GM19372 (cell line): Measurements from ENCODE around the gene VAPA.

Experiments used
- ATAC-seq: cut with Tn5 transposase; IDR thresholded peaks from one replicate; pipeline ENCODE4 v1.9.1; 2021; ENCODE audit warnings: mild to moderate bottlenecking, low read depth, moderate library complexity; ENCODE audit not compliant: unreplicated experiment

VAPA gene

DNA sequence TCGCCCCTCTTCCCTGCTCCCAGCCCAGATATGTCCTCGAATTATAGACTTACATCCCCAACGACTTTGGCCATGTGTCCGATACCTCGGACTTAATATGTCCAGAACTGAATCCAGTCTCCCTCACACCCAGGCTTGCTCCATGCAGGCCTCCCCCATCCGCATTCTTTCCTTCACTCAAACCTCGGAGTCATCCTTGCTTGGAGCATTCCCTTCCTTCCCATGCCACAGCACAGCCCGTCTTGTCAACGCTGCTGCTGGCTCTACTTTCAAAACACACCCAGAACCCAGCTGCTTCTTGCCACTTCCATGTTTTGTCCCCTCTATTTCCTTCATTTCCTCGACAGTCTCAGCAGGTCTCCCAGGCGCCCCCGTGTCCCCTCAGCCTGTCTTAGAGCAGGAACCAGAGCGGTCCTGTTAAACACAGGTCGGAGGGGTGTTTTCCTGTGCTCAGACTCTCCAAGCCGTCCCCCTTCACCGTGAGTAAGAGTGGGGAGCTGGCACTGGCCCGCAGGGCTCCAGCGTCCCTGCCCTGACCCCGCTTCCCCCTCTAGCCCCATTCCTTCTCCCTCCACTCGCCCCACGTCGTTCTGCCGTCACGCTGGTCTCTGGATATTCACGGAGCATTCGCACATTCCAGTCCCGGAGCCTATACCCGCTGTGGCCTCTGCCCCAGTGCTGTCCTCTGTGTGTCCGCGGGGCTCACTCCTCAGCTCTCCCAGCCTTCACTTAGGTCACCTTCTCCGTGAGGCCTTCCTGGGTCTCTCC, 54.4 kb downstream of the VAPA start:
- ATAC-seq = no peak

DNA sequence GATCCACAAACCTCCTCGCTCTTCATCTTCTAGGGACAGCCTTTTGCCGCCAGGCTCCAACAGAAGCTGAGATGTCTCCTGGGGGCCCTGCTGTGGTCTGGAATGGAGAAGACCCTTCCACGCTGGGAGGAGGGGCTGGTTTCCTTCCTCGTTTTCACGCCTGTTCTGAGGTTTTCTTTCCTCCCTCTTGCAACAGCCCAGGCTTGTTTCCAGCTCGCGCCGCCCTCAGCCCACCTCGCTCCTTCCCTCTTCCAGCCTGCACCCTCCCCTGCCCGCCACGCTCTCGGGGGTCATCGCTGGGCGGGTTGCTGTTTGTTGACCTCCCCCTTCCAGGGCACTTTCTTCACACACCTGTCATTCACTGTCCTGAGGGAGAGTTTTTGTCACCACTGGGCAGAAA, 55.4 kb downstream of the VAPA start:
- no peak for ATAC-seq

DNA sequence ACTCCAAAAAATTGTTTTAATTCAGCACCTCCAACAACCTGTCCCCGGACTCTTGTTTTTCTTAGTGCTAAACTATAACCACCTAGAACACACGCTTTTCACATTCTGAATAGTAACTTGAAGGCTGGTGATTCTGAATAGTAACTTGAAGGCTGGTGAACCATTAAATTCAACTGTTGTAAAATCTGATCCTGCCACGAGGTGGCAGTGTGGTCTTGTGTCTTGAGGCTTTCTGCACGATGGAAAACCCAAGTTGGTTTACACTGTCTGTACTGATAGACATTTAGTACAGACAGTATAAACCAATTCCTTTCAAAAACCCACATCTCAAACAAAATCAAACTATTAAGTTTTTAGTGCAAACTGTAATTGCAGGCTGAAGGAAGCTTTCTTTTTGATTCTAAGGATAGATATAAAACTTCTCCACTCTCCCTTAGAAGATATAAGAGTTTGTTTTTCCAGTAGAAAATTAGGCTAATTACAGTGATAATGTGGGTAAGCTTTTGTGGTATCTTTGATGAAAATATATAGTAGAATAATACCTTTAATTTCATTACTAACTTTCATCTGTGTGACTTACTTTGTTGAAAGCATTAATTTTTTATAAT, 57.6 kb downstream of the VAPA start:
- ATAC-seq = no peak

DNA sequence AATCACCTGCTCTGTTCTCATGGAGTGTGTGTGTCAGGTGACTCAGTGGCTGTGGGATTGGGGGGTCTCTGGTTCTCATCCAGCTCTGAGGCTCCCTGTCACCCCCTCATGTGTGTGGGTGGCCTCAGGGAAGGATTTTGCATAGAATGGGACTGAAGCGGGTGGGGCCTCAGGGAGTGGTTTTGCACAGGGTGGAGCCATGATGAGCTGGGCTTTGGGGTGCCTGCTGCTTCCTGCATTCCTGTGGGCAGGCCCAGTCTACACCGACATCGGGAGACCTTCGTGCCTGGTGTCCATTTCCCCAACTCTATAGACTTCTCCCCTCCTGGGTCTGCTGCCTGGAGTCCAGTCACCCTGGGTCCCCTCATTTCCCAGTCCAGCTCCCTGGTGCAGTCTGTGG, 59.7 kb downstream of the VAPA start:
- ATAC-seq = no peak

DNA sequence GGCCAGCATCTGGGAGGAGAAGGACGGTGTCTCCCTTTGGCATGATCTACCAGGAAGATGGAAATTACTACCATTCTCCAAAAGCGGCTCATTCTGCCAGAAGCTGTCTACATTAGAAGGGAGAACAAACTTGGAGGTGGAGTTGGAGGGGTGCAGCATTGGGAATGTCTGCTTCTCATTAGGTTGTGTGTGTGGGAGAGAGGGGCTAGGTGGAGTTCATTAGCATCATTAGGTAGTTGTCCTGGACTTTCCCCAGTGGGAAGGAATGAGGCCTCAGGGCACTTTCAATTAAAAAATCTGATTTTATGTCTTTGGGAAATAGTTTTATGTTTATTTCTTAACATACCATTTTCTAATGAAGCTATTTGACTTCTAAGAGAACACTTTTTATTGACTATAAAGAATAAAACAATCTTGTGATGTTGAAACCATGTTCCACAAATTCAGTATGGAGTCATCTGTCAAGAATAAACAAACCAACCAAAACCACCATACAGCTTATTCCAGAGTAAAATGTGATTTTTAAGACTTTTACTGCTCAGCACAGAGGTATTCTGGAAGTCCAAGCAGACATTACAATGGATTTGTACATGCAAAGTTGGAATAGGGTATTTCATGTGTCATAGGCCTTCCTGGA, 60.6 kb downstream of the VAPA start:
- ATAC-seq = no peak

DNA sequence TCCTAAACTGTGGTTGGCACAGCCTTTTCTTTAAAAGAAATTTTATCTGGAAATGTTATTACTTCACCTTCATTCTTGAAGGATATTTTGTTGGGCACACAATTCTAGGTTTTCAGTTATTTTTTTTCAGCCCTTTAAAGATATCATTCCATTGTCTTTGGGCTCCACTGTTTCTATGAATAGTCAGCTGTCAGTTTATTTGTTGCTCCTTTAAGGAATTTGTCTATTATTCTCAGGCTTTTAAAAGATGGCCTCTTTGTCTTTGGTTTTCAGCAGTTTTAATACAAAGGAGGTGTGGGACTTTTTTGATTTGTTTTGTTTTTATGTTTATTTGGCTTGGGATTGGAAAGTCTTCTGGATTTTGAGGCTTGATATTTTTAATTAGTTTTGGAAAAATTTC, 61.8 kb downstream of the VAPA start:
- ATAC-seq = no peak

DNA sequence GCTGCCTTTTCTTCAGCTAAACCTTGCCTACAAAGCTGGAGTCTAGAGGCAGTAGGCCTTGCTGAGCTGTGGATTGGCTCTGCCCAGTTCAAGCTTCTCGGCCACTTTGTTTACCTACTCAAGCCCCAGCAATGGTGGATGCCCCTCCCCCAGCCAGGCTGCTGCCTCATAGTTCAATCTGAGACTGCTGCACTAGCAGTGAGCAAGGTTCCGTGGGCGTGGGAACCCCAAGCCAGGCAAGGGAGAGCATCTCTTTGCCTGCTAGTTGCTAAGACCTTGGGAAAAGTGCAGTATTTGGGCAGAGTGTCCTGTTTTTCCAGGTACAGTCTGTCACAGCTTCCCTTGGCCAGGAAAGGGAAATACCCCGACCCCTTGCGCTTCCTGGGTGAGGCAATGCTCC, 68.9 kb downstream of the VAPA start:
- ATAC-seq = no peak

DNA sequence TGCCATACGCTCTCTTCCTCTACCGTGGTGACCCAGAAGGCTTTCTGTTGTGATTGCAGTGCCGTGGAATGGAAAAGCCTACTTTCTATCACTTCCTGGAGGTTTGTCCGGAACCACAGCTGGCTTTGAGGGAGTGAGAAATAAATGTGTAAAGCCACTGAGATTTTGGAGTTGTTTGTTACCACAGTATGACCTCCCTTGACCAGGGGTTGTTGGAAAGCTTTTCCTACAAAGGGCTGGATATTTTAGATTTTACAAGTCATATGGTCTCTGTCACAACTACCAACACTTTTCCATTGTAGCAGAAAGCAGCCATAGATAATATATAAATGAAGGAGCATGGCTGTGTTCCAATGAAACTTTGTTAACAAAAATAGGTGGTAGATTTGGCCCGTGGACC, 70.3 kb downstream of the VAPA start:
- ATAC-seq = no peak

DNA sequence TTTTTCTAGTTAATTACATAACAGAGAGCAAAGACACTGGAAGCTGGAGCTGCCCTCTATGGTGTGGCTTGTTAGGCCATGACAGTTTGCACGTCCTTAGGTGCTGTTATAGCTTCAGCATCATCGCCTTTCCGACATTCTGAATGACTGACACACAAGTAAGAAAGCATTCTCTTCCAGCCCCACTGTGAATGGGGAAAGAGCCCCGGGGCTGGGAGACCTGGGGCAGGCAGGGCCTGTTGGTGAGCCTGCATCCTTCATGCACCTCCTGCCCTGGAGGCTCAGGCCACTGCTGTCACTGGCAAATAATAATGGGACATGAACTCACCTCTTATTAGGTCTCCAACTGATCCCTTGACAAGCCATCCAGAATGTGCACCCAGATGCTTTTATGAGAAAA, 71.8 kb downstream of the VAPA start:
- no peak for ATAC-seq

DNA sequence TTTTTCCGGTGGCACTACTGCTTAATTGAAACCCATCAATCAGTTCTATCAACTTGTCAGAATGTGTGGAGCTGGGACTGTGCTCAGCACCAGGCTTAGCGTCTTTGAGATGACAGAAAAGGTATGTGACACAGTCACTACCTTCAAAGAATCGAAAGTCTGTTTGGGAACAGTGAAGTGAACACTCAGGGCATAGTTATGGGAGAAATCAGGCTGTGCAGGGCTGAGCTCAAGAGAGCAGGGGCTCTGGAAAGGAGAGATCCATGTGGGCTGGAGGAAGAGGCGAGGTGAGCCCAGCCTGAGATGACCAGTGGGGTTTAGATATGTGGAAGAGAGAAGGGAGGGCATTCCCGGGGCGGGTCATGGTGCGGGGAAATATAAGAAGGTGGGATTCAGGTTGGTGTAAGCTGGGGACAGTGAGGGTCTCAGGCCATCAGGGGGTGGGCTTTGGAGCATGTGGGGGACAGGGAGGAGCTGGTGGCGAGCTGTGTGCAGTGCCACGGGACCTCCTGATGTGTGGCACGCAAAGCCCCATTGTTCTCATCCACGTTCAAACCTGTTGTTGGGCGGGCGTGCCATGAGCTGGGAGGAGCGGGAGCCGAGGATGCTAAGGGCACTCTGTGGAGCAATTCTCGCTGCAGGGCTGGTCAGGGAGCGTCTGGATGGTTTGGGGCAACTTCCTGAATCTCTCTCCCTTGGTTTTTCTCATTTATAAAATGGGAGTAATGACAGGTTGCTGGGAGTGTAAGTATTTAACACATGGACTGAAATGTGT, 72.5 kb downstream of the VAPA start:
- no peak for ATAC-seq

DNA sequence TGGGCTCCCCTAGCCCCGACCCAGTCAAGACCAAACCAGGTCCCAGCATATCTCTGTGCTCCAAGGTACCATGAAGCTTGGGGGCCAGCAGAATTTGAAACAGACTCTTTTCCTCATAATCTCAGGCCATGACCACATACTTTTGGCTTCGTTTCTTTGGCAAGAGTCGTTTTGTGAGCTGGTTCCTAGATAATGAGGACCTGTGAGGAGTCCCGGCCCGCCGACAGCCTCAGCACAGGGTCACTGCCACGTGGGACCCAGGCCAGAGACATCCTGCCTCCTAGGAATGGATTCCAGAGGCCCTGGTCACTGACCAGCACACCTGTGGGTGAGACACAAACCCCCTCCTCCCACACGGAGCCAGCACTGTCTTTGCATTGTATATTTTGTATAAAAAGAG, 73.5 kb downstream of the VAPA start:
- no peak for ATAC-seq

DNA sequence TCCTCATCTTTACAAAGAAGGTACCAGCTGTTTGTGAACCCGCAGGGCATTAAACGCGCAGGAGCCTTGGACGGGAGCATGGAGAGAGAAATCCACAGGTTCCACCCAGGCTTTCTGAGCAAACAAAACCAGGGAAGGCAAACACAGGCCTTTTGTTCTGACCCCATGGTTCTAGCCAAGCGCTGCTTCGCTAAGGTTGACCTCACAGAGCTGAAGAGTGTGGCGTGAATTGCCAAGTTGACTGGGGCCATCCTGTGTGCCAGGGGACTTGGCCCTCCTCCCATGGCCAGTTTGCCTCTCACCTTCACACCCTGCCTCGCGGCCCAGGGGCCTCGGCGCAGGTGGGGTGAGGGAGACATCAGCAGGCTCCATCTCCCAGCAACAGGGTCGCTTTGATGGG, 74.1 kb downstream of the VAPA start:
- no peak for ATAC-seq

DNA sequence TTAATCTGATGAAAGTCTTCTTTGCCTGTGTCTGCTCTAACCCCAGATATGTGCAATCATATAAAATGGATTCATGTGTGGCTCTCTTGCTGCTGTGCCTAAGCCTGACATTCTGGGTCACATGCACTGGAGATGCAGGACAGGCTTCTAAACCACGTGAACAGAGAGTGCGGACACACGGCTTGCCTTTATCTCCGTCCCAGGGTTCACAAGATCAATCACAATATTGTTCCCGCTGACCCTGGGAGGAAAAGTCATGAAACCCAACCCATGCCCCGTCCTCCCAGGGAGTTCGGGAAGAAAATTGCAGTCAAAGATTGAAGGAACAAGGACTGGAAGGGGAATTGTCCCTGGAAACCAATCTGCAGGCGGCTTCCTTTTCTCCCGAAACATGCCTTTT, 74.8 kb downstream of the VAPA start:
- no peak for ATAC-seq

DNA sequence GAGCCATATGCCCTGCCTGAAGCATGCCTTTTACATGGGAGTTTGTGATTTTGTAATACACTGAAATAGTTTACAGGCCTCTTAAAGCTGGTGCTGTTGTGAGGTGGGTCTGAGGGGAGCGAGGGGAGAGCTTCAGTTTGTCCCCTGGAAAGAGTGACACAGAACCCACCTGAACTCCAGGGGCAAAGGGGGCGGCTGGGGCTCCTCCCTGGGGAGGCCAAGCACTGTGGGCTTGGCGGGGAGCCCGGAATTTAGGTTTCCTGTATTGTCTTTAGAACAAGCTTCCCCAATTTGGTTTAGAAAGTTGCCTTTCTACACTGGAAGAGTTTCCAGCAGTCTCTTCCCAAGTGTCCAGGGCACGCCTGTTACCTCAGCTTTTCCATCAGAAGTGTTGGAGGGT, 75.7 kb downstream of the VAPA start:
- no peak for ATAC-seq

DNA sequence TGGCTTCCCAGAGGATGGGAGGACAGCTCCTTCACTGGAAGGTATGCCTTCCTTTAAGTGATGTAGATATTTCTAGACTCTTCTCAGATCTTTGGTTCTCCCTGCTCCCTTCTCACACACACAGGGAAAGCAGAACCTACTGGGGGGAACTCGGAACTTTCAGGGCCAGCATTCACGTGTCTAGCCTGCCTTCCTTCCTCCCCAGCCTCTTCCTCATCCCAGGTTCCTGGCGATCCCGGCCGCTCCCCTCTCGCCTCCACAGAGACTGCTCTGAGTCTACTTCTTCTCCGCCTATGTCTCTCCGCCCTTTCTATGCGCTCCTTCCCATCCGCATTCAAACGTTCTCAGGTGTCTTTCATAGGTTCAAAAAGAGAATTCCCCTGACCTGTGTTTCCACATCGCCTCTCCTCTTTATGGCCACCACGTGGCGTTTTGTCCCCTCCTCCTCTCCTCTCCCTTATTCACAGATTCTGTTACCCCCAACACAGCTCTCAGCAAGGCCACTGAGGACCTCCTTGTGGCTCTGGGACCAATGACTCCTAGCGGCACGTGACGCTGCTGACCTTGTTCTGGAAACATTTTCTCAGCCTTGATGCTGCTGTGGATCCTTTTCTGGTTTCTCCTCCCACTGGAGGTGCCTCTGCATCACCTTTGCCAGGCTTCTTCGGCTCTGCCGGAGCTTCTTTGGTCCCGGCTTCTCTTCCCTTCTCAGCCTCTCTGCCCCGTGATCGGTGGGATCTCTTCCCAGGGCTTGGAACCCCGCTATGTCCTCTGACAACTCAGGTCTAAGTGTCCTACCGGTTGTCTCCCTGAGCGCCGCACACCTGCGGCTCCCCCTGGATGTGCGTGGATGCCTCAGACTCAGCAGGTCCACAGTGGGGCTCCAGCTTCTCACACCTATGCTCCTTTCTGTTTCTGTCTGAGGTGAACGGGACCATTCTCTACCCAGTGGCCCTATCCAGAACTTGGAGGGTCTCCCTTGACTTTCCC, 77.5 kb downstream of the VAPA start:
- no peak for ATAC-seq

DNA sequence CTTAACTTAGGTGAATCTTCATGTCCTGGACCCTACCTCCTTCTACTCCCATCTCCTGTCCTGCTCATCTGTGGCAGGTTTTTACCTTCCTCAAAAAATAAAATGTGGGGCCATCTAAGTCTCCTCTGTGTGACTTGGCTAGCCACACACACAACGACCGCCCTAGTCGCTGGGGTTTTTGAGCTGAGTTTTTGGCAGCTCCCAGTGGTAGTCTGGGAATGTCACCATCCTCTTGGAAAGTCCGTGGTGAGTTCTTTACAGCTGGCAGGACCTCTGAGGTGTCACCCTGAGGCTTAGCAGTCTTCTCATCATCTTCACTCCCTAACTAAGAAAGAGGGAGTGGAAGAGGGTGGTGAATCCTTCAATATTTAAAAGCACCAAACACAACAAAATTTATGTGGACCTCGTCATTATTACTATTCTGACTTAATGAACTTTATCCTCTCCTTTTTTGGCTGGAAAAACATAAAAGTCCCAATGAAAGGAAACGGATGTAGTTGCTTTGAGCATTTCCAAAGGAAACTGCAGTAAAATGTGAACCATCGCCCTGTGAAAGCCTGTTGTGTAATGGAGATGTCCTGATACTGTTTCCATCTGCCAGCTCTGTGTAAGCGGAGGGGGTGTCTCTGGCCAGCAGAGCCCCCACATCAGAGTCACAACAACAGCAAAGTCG, 78.6 kb downstream of the VAPA start:
- no peak for ATAC-seq

DNA sequence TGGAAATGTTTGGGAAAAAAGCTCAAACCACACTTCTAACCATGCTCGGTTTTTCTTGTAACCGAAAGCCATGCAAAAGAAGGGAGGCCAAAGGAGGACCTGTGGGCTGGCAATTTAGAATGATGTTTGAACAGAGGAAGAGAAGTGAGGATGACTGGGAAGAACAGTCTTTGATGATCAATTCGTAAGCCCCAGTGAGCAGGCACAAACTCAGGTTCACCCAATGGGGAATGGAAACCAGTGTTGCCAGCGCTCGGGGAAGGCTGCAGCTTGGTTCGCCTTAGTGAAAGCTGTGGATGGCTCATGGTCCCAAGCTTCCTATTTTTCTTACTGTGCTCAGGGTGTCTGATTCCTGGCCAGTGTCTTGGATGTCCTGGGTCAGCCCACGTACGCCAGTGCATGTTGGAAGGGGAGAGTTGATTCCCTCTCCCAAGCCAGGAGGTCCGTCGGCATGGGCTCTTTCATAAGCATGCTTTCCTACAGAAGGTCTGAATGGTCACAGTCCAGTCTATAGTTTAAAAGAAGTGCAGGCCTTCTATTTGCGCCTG, 79.2 kb downstream of the VAPA start:
- ATAC-seq = no peak

DNA sequence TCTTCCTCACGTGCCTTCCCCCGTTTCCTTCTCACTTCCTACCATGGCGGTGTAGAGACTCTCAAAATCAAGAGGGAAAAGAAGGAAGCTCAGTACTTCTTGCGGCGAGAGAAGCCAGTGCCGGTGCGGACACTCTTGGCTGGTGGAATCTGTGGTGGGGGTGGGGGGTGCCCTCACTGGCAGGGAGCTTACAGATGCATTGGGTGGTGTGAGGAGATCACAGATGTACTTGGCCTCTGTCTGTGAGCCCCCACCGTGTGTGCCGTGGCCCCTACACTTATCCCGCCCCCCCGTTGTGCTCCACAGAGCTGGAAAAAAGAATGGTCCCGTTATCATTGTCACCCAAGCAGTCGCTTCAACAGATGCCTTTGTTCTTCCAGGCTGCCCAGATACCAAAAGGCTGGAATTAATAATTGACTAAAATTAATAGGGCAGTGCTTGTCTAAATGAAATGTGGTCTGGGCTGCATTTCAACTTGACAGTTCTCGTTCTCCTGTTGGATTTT, 79.8 kb downstream of the VAPA start:
- ATAC-seq = no peak

DNA sequence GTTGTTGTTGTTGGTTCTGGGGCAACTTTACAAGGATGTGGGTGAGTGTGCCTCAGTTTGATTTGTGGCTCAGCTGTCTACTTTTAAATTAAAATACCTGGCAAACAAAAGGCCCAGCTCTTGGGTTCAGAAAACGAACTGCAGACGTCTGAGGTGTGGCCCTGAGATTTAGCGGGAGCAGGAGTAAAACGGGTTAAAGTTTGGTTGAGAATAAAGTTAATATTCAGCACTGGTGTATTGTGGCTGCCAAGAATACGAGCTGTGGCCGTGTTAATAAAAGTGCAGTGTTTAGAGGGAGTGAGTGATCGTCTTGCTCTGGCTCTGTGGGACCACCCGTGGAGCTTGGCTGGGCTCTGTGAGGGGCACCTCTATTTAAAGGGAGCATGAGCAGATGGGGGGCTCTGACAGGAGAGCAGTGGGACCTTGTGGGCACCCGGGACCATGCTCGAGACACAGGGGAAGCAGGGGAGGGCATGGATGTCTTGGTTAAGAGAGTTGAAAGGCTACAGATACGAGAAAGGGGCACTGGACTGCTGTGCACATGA, 80.3 kb downstream of the VAPA start:
- ATAC-seq = no peak
